ENCODE results near the gene BPTF.

BPTF gene

GRCh38 chr17:67982034-67982640, 156.8 kb downstream of the BPTF start:
- DNase-seq (ENCODE audit: extremely low read depth, insufficient read length) = no peak
- Histone ChIP-seq H3K27me3 (replicated peaks; ENCODE audit: control insufficient read depth, insufficient read depth, low read length) (no peaks in the 10 kb centered on the region), H3K36me3 (ENCODE audit: control insufficient read depth, insufficient read depth, low read length) (no peaks in the 10 kb centered on the region; the same call in 1 of the 2 replicates), H3K4me3 (replicated peaks; ENCODE audit: low read depth, low read length) (no peak overlapping the region)
- TF ChIP-seq, protein P1, sequence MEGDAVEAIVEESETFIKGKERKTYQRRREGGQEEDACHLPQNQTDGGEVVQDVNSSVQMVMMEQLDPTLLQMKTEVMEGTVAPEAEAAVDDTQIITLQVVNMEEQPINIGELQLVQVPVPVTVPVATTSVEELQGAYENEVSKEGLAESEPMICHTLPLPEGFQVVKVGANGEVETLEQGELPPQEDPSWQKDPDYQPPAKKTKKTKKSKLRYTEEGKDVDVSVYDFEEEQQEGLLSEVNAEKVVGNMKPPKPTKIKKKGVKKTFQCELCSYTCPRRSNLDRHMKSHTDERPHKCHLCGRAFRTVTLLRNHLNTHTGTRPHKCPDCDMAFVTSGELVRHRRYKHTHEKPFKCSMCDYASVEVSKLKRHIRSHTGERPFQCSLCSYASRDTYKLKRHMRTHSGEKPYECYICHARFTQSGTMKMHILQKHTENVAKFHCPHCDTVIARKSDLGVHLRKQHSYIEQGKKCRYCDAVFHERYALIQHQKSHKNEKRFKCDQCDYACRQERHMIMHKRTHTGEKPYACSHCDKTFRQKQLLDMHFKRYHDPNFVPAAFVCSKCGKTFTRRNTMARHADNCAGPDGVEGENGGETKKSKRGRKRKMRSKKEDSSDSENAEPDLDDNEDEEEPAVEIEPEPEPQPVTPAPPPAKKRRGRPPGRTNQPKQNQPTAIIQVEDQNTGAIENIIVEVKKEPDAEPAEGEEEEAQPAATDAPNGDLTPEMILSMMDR (IDR thresholded peaks at IDR 0.05; ENCODE audit: insufficient read depth, low read length, poor library complexity, severe bottlenecking) = no peak

- Histone ChIP-seq H3K36me3 (ENCODE audit: control insufficient read depth, insufficient read depth, low read length) (no peaks in the 10 kb centered on the region; the same call in 1 of the 2 replicates), H3K27me3 (replicated peaks; ENCODE audit: control insufficient read depth, insufficient read depth, low read length) (no peaks in the 10 kb centered on the region), H3K4me3 (replicated peaks; ENCODE audit: low read depth, low read length) (no peak overlapping the region)
- TF ChIP-seq, protein P1 (IDR thresholded peaks at IDR 0.05; ENCODE audit: insufficient read depth, low read length, poor library complexity, severe bottlenecking) = no peak
- DNase-seq (ENCODE audit: extremely low read depth, insufficient read length) = no peak
Observed at GRCh38 chr17:67982686-67983382, 157.5 kb downstream of the BPTF start.

GRCh38 chr17:67983383-67983688, 158.0 kb downstream of the BPTF start:
- Histone ChIP-seq H3K4me3 (replicated peaks; ENCODE audit: low read depth, low read length) (no peak overlapping the region), H3K27me3 (replicated peaks; ENCODE audit: control insufficient read depth, insufficient read depth, low read length) (no peaks in the 10 kb centered on the region), H3K36me3 (ENCODE audit: control insufficient read depth, insufficient read depth, low read length) (no peaks in the 10 kb centered on the region; the same call in 1 of the 2 replicates)
- TF ChIP-seq, protein P1 (IDR thresholded peaks at IDR 0.05; ENCODE audit: insufficient read depth, low read length, poor library complexity, severe bottlenecking) = no peak
- DNase-seq (ENCODE audit: extremely low read depth, insufficient read length) = no peak

DNA sequence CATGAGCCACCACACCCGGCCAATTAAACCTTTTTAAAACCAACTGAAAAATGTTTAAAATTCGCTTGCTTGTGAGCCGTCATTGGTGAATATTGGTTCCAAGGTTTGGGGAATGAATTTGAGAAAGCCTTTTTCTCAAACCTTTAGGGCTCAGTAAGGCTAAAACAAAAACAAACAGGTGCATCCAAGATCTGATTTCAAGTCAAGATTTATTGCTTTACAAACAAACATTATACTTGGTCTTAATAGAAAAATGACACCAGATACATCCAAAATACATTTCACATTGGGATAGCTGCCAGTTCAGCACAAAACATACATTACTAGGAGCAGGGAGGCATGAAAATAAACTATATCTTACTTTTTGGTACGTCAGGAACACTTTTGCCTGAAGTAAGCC, 165.6 kb downstream of the BPTF start:
- no peaks in the 10 kb centered on the region for H3K27me3 ChIP-seq (replicated peaks; ENCODE audit: control insufficient read depth, insufficient read depth, low read length)
- TF ChIP-seq, protein P1 (IDR thresholded peaks at IDR 0.05; ENCODE audit: insufficient read depth, low read length, poor library complexity, severe bottlenecking) = no peak
- H3K36me3 ChIP-seq (ENCODE audit: control insufficient read depth, insufficient read depth, low read length) = no peaks in the 10 kb centered on the region
- H3K4me3 ChIP-seq (replicated peaks; ENCODE audit: low read depth, low read length) = no peak overlapping the region
- no peak for DNase-seq (ENCODE audit: extremely low read depth, insufficient read length)

DNA sequence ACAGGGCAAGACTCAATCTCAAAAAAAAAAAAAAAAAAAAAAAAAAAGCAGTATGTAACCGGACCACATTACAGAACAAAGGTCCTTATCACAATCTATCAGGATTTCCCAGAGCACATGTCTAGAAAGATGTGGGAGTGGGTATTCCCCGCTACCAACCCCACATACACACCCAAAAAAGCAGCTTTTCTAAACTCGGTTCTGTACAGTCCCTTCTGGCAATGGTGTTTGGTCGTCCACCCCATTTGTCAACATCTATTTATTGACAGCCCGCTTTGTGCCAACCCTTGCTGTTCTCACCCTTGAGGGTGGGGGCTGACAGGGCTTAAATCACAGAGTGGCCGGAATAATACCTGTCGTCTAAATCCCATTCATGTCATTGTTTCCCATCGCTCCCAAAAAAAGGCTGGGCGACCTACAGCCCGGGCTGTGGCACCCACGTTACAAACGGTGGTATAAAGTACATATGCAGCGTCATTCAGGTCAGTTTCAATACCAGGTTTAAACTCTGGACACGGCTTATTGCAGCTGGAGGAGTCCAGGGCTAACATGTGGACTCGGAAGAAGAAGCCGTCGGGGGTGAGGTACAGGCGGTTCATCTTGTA, 167.3 kb downstream of the BPTF start:
- Histone ChIP-seq H3K4me3 (replicated peaks; ENCODE audit: low read depth, low read length) (peak overlapping the region; percentile 73), H3K36me3 (ENCODE audit: control insufficient read depth, insufficient read depth, low read length) (no peaks in the 10 kb centered on the region), H3K27me3 (replicated peaks; ENCODE audit: control insufficient read depth, insufficient read depth, low read length) (no peaks in the 10 kb centered on the region)
- TF ChIP-seq, protein P1 (IDR thresholded peaks at IDR 0.05; ENCODE audit: insufficient read depth, low read length, poor library complexity, severe bottlenecking) = no peak
- DNase-seq (ENCODE audit: extremely low read depth, insufficient read length) = no peak

All from GM06990 (cell line).